Measurements from ENCODE around the gene DHRS3. TPM values are rescaled to one million over a fixed set of nuclear protein-coding genes. Genes with fewer than 3 reads are reported as not detected.

DHRS3 gene
- polyA plus RNA-seq, 4 donors = 68.0 to 91.1 (median 79.2) TPM

GRCh38 chr1:12618661-12618964 is 603 bp upstream of the DHRS3 start:
- DNase-seq (ENCODE audit: low read depth in 4 of 4, low spot score in 3 of 4) = no peak

GRCh38 chr1:12617511-12617900 is 504 bp downstream of the DHRS3 start:
- no peak for DNase-seq (ENCODE audit: low read depth in 4 of 4, low spot score in 3 of 4)

GRCh38 chr1:12616709-12617373 is 1.2 kb downstream of the DHRS3 start:
- no peak for DNase-seq (ENCODE audit: low read depth in 4 of 4, low spot score in 3 of 4)

- DNase-seq (ENCODE audit: low read depth in 4 of 4, low spot score in 3 of 4) = no peak
Measured at GRCh38 chr1:12615865-12616708, 1.9 kb downstream of the DHRS3 start.

GRCh38 chr1:12615159-12615864 is 2.7 kb downstream of the DHRS3 start:
- DNase-seq (ENCODE audit: low read depth in 4 of 4, low spot score in 3 of 4) = no peak

GRCh38 chr1:12614402-12615158 is 3.4 kb downstream of the DHRS3 start:
- DNase-seq (ENCODE audit: low read depth in 4 of 4, low spot score in 3 of 4) = no peak

GRCh38 chr1:12613180-12613579 is 4.8 kb downstream of the DHRS3 start:
- no peak for DNase-seq (ENCODE audit: low read depth in 4 of 4, low spot score in 3 of 4)

GRCh38 chr1:12610941-12611340 is 7.1 kb downstream of the DHRS3 start:
- DNase-seq (ENCODE audit: low read depth in 4 of 4, low spot score in 3 of 4) = no peak

- no peak for DNase-seq (ENCODE audit: low read depth in 4 of 4, low spot score in 3 of 4)
Measured at GRCh38 chr1:12610305-12610935, 7.6 kb downstream of the DHRS3 start.

GRCh38 chr1:12609469-12610003 is 8.5 kb downstream of the DHRS3 start:
- DNase-seq (ENCODE audit: low read depth in 4 of 4, low spot score in 3 of 4) = no peak

- no peak for DNase-seq (ENCODE audit: low read depth in 4 of 4, low spot score in 3 of 4)
Measured at GRCh38 chr1:12608311-12608957, 9.6 kb downstream of the DHRS3 start.

- no peak for DNase-seq (ENCODE audit: low read depth in 4 of 4, low spot score in 3 of 4)
Measured at GRCh38 chr1:12607263-12607662, 10.7 kb downstream of the DHRS3 start.

- DNase-seq (ENCODE audit: low read depth in 4 of 4, low spot score in 3 of 4) = no peak
Measured at GRCh38 chr1:12604986-12605385, 13.0 kb downstream of the DHRS3 start.

- no peak for DNase-seq (ENCODE audit: low read depth in 4 of 4, low spot score in 3 of 4)
Measured at GRCh38 chr1:12604114-12604874, 13.7 kb downstream of the DHRS3 start.

GRCh38 chr1:12603224-12603623 is 14.8 kb downstream of the DHRS3 start:
- DNase-seq (ENCODE audit: low read depth in 4 of 4, low spot score in 3 of 4) = no peak

GRCh38 chr1:12602659-12603024 is 15.4 kb downstream of the DHRS3 start:
- DNase-seq (ENCODE audit: low read depth in 4 of 4, low spot score in 3 of 4) = no peak

- DNase-seq (ENCODE audit: low read depth in 4 of 4, low spot score in 3 of 4) = no peak
Measured at GRCh38 chr1:12601700-12602658, 16.0 kb downstream of the DHRS3 start.

All from right renal pelvis (tissue), 4 donors.